K562 (cell line): ENCODE results near the gene ST3GAL3. TPM values are rescaled to one million over a fixed set of nuclear protein-coding genes. Genes with fewer than 3 reads are reported as not detected.

Source experiments
- ERF ChIP-seq: fragments of 450-650 bp; formaldehyde crosslinking; IDR thresholded peaks from 2 replicates; pipeline ENCODE4 v1.4.0; 2020; ENCODE audit warnings: mild to moderate bottlenecking, mixed read lengths
- ESRRA ChIP-seq: fragments of 450-650 bp; IDR thresholded peaks from 2 replicates; pipeline ENCODE4 v1.6.1; 2014; ENCODE audit warnings: low read depth, mild to moderate bottlenecking, moderate library complexity, borderline replicate concordance
- FOXK1 ChIP-seq: sonication (generic); formaldehyde crosslinking; IDR thresholded peaks from 2 replicates; pipeline ENCODE4 v1.8.0; 2022; ENCODE audit warnings: missing genetic modification reagents, mild to moderate bottlenecking, borderline replicate concordance
- GABPB2 ChIP-seq: fragments of 250-450 bp; sonication (Bioruptor Pico); conservative IDR thresholded peaks from 2 replicates; pipeline ENCODE4 v1.5.1; 2021; ENCODE audit warnings: mild to moderate bottlenecking
- GTF2F1 ChIP-seq: IDR thresholded peaks from 2 replicates; pipeline ENCODE4 v1.6.1; 2011; ENCODE audit warnings: low read depth, low read length, improper control_type of control experiment
- KAT7 ChIP-seq: sonication (generic); formaldehyde crosslinking; IDR thresholded peaks from 2 replicates; pipeline ENCODE4 v1.8.0; 2022; ENCODE audit warnings: missing genetic modification reagents, mild to moderate bottlenecking, borderline replicate concordance
- LCOR ChIP-seq: sonication (generic); formaldehyde crosslinking; IDR thresholded peaks from 2 replicates; pipeline ENCODE4 v1.8.0; 2022; ENCODE audit warnings: mild to moderate bottlenecking, missing genetic modification reagents
- MEF2A ChIP-seq: IDR thresholded peaks from 2 replicates; pipeline ENCODE4 v1.6.1; 2011; ENCODE audit warnings: low read depth, mild to moderate bottlenecking, low read length, moderate library complexity; ENCODE audit not compliant: control insufficient read depth
- RBM22 ChIP-seq: fragments of 200-400 bp; formaldehyde crosslinking; IDR thresholded peaks from 2 replicates; pipeline ENCODE4 v1.6.1; 2018; ENCODE audit warnings: low read length, low read depth; ENCODE audit not compliant: poor library complexity, severe bottlenecking
- RHOXF2B ChIP-seq: fragments of 250-450 bp; sonication (Bioruptor Pico); conservative IDR thresholded peaks from 2 replicates; pipeline ENCODE4 v1.5.1; 2021
- RUNX1 ChIP-seq: sonication (generic); IDR thresholded peaks from 2 replicates; pipeline ENCODE4 v1.6.1; 2016; ENCODE audit warnings: antibody characterized with exemption, low read depth
- SNIP1 ChIP-seq: fragments of 450-650 bp; IDR thresholded peaks from 2 replicates; pipeline ENCODE4 v1.7.1; 2017; ENCODE audit warnings: low read depth, mild to moderate bottlenecking
- TCF7 ChIP-seq: sonication (generic); IDR thresholded peaks from 2 replicates; pipeline ENCODE4 v1.6.1; 2016; ENCODE audit warnings: antibody characterized with exemption, borderline replicate concordance
- ZBTB1 ChIP-seq: sonication (generic); formaldehyde crosslinking; IDR thresholded peaks from 2 replicates; pipeline ENCODE4 v1.8.1; 2023; ENCODE audit warnings: missing genetic modification reagents, low read depth, mild to moderate bottlenecking, borderline replicate concordance
- ZFPM2 ChIP-seq: fragments of 250-450 bp; sonication (Bioruptor Pico); IDR thresholded peaks from 2 replicates; pipeline ENCODE4 v1.5.1; 2022; ENCODE audit warnings: mild to moderate bottlenecking
- ZFX ChIP-seq: sonication (generic); formaldehyde crosslinking; IDR thresholded peaks from 2 replicates; pipeline ENCODE4 v1.8.0; 2022; ENCODE audit warnings: mild to moderate bottlenecking, missing genetic modification reagents, moderate library complexity
- ZNF12 ChIP-seq: sonication (generic); formaldehyde crosslinking; IDR thresholded peaks from 2 replicates; pipeline ENCODE4 v1.4.0; 2020; ENCODE audit warnings: mild to moderate bottlenecking, missing genetic modification reagents
- ZNF311 ChIP-seq: fragments of 250-450 bp; sonication (Bioruptor Pico); IDR thresholded peaks from 2 replicates; pipeline ENCODE4 v1.4.0; 2020; ENCODE audit warnings: mild to moderate bottlenecking, moderate library complexity
- ZNF398 ChIP-seq: fragments of 250-450 bp; sonication (Bioruptor Pico); IDR thresholded peaks from 2 replicates; pipeline ENCODE4 v1.8.0; 2021; ENCODE audit warnings: moderate library complexity, mild to moderate bottlenecking, inconsistent platforms
- ZNF511 ChIP-seq: sonication (generic); formaldehyde crosslinking; IDR thresholded peaks from 2 replicates; pipeline ENCODE4 v1.8.0; 2022; ENCODE audit warnings: mild to moderate bottlenecking, missing genetic modification reagents
- ZNF695 ChIP-seq: fragments of 450-650 bp; formaldehyde crosslinking; IDR thresholded peaks from 2 replicates; pipeline ENCODE4 v1.4.0; 2020; ENCODE audit warnings: mild to moderate bottlenecking, moderate library complexity
- ZNF785 ChIP-seq: fragments of 250-450 bp; sonication (Bioruptor Pico); IDR thresholded peaks from 2 replicates; pipeline ENCODE4 v1.4.0; 2020; ENCODE audit warnings: mild to moderate bottlenecking
- polyA plus RNA-seq, 8 experiments: library from polyadenylated mRNA; depleted of rRNA in 4 of 8; stranded (reverse) in 5 of 8; unstranded in 3 of 8; fragments of >200 nt; fragmentation: Nextera tagmentation in 2 of 8; fragmentation: Illumina TruSeq in 1 of 8; extraction: Ambion mirVana in 2 of 8; extraction: Trizol in 1 of 8; gene quantifications; 2 replicates each; pipeline versions ENCODE4 v1.2.1 to v1.2.3, GENCODE V29; 2011 to 2014; ENCODE audit warnings: inconsistent platforms in 1 of 8, missing spikeins in 1 of 8
- total RNA-seq, 7 experiments: library from RNA; depleted of rRNA in 6 of 7; stranded (reverse); fragments of >200 nt in 6 of 7; fragmentation: Illumina TruSeq in 2 of 7; extraction: Trizol in 2 of 7; gene quantifications; 2 replicates each; pipeline versions ENCODE4 v1.2.1 to v1.2.3, GENCODE V29; 2011 to 2021; ENCODE audit warnings: low replicate concordance in 1 of 7

ST3GAL3 gene
- total and polyA plus RNA-seq, 9 of the 15 experiments (the other 6 are each of a cell fraction or from before 2014, with no cell fraction given), result 1.2 to 18.9 (median 11.0) TPM

- TF ChIP-seq ZNF398 (CRISPR knock-in tag), result no peak
- TF ChIP-seq ESRRA, result peak; percentile 78
- 0 out of 2 replicates have a peak, but pooled peaks have one; percentile 40 for TF ChIP-seq ZNF695
- TF ChIP-seq ZBTB1 (CRISPR knock-in tag), result 0 out of 2 replicates have a peak, but pooled peaks have one; percentile 52
- no peak for TF ChIP-seq RHOXF2B (CRISPR knock-in tag)
- TF ChIP-seq LCOR (CRISPR knock-in tag), result peak; percentile 82; the same call in 1 of the 2 replicates
- TF ChIP-seq ZFPM2 (CRISPR knock-in tag), result peak; percentile 4; the same call in 1 of the 2 replicates
- no peak for TF ChIP-seq ZNF511 (CRISPR knock-in tag)
- TF ChIP-seq GABPB2 (CRISPR knock-in tag), result no peak
- no peak for TF ChIP-seq ZNF785
- TF ChIP-seq ZFX, result peak; percentile 2; the same call in 1 of the 2 replicates
- no peak for TF ChIP-seq ZNF311 (CRISPR knock-in tag)
- TF ChIP-seq MEF2A, result no peak
- TF ChIP-seq SNIP1, result no peak
- peak; percentile 83; the same call in 1 of the 2 replicates for TF ChIP-seq KAT7 (CRISPR knock-in tag)
- no peak for TF ChIP-seq GTF2F1
- TF ChIP-seq RUNX1, result peak; percentile 21; the same call in 1 of the 2 replicates
- TF ChIP-seq FOXK1 (CRISPR knock-in tag), result peak; percentile 92; the same call in 1 of the 2 replicates
- TF ChIP-seq ERF (CRISPR knock-in tag), result peak; percentile 85
- TF ChIP-seq TCF7, result no peak
- TF ChIP-seq ZNF12, result 0 out of 2 replicates have a peak, but pooled peaks have one; percentile 29
- no peak for TF ChIP-seq RBM22
Observed at GRCh38 chr1:43706598-43707189, 642 bp upstream of the ST3GAL3 start (continued).
